GM23338 (cell line): ENCODE results near the gene CACNG6. TPM values are rescaled to one million over a fixed set of nuclear protein-coding genes. Genes with fewer than 3 reads are reported as not detected.

ENCODE experiments used
- ATAC-seq: fragments of 200-7000 bp; cut with Tn5 transposase; 3 replicates; pipeline ENCODE4 v1.9.1; 2020
- DNase-seq: peaks from one replicate; pipeline ENCODE4 v3.0.0-alpha.2; 2015; ENCODE audit warnings: low spot score
- H2AFZ ChIP-seq: fragments of 200-600 bp; sonication (generic); 2 replicates; pipeline ENCODE4 v1.8.0; 2016; ENCODE audit warnings: antibody characterized with exemption, mild to moderate bottlenecking, moderate library complexity
- H3F3A ChIP-seq: fragments of 200-600 bp; sonication (generic); replicated peaks from 2 replicates; pipeline ENCODE4 v1.8.0; 2017; ENCODE audit warnings: antibody characterized with exemption, mixed run types, low read depth
- H3K27ac ChIP-seq: fragments of 200-600 bp; sonication (generic); 2 replicates; pipeline ENCODE4 v1.6.1; 2016; ENCODE audit warnings: low read depth
- H3K27me3 ChIP-seq: fragments of 200-600 bp; sonication (generic); 2 replicates; pipeline ENCODE4 v1.8.0; 2016; ENCODE audit warnings: mild to moderate bottlenecking, mixed run types, moderate library complexity; ENCODE audit not compliant: insufficient read depth
- H3K36me3 ChIP-seq: fragments of 200-600 bp; sonication (generic); 2 replicates; pipeline ENCODE4 v1.8.0; 2016; ENCODE audit warnings: mild to moderate bottlenecking; ENCODE audit not compliant: insufficient read depth
- H3K4me1 ChIP-seq: fragments of 200-600 bp; sonication (generic); 2 replicates; pipeline ENCODE4 v1.8.0; 2016; ENCODE audit warnings: mild to moderate bottlenecking, moderate library complexity; ENCODE audit not compliant: insufficient read depth
- H3K4me2 ChIP-seq: fragments of 200-600 bp; sonication (generic); 2 replicates; pipeline ENCODE4 v1.7.1; 2017; ENCODE audit warnings: mixed run types
- H3K4me3 ChIP-seq: fragments of 200-600 bp; sonication (generic); 2 replicates; pipeline ENCODE4 v1.6.1; 2016; ENCODE audit warnings: mixed run types
- H3K79me2 ChIP-seq: fragments of 200-600 bp; sonication (generic); replicated peaks from 2 replicates; pipeline ENCODE4 v1.8.0; 2017; ENCODE audit warnings: mild to moderate bottlenecking; ENCODE audit not compliant: insufficient read depth
- H3K9me2 ChIP-seq: fragments of 200-600 bp; sonication (generic); 2 replicates; pipeline ENCODE4 v1.8.0; 2017; ENCODE audit not compliant: insufficient read depth
- H4K20me1 ChIP-seq: fragments of 200-600 bp; sonication (generic); replicated peaks from 2 replicates; pipeline ENCODE4 v1.8.0; 2017; ENCODE audit warnings: mild to moderate bottlenecking; ENCODE audit not compliant: insufficient read depth
- H3K27ac Mint-ChIP-seq: 2 replicates; pipeline ENCODE4 v1.8.0; 2020; ENCODE audit warnings: inconsistent platforms, mild to moderate bottlenecking, moderate library complexity, mixed read lengths
- H3K27me3 Mint-ChIP-seq: 3 replicates; pipeline ENCODE4 v1.8.0; 2022; ENCODE audit warnings: low read depth, mild to moderate bottlenecking, moderate library complexity, mixed read lengths, inconsistent platforms; ENCODE audit not compliant: insufficient read depth, poor library complexity
- H3K36me3 Mint-ChIP-seq: 3 replicates; pipeline ENCODE4 v1.8.0; 2021; ENCODE audit warnings: low read depth, mild to moderate bottlenecking, inconsistent platforms, moderate library complexity, mixed read lengths
- H3K4me1 Mint-ChIP-seq: 3 replicates; pipeline ENCODE4 v1.8.0; 2020; ENCODE audit warnings: mild to moderate bottlenecking, inconsistent platforms, mixed read lengths
- H3K4me3 Mint-ChIP-seq: 3 replicates; pipeline ENCODE4 v1.8.0; 2021; ENCODE audit warnings: moderate library complexity, mild to moderate bottlenecking, inconsistent platforms, mixed read lengths
- H3K9me3 Mint-ChIP-seq: 3 replicates; pipeline ENCODE4 v1.8.0; 2020; ENCODE audit warnings: moderate library complexity, mild to moderate bottlenecking, inconsistent platforms, mixed read lengths
- CREB1 ChIP-seq: fragments of 250-450 bp; sonication (Bioruptor Pico); IDR thresholded peaks from 2 replicates; pipeline ENCODE4 v1.5.0; 2020; ENCODE audit warnings: low read depth, mild to moderate bottlenecking, moderate library complexity
- CTCF ChIP-seq, 2 experiments: fragments of 200-600 bp in 1 of 2; sonication (generic) in 1 of 2; conservative IDR thresholded peaks; 2 replicates each; pipeline versions ENCODE4 v1.5.1 to v1.6.1; 2016 to 2017; ENCODE audit warnings: antibody characterized with exemption in 2 of 2, low read depth in 2 of 2, mild to moderate bottlenecking in 2 of 2, moderate library complexity in 1 of 2
- ETS1 ChIP-seq: IDR thresholded peaks from 2 replicates; pipeline ENCODE4 v1.6.1; 2016; ENCODE audit warnings: antibody characterized with exemption
- EZH2 ChIP-seq: fragments of 200-600 bp; sonication (generic); IDR thresholded peaks from one replicate; pipeline ENCODE4 v1.8.0; 2017; ENCODE audit warnings: antibody characterized with exemption, mild to moderate bottlenecking, low read depth; ENCODE audit not compliant: unreplicated experiment
- EZH2phosphoT487 ChIP-seq: fragments of 200-600 bp; sonication (generic); IDR thresholded peaks from one replicate; pipeline ENCODE4 v1.8.1; 2018; ENCODE audit warnings: antibody characterized with exemption; ENCODE audit not compliant: unreplicated experiment
- JUNB ChIP-seq: IDR thresholded peaks from one replicate; pipeline ENCODE4 v1.6.1; 2016; ENCODE audit warnings: antibody characterized with exemption; ENCODE audit not compliant: unreplicated experiment
- NANOG ChIP-seq: IDR thresholded peaks from 2 replicates; pipeline ENCODE4 v1.6.1; 2016; ENCODE audit warnings: antibody characterized with exemption, borderline replicate concordance
- ZNF114 ChIP-seq: fragments of 250-450 bp; sonication (Bioruptor Pico); IDR thresholded peaks from 2 replicates; pipeline ENCODE4 v1.5.0; 2020; ENCODE audit warnings: mild to moderate bottlenecking, moderate library complexity
- ZNF331 ChIP-seq: fragments of 250-450 bp; sonication (Bioruptor Pico); IDR thresholded peaks from 2 replicates; pipeline ENCODE4 v1.5.0; 2020; ENCODE audit warnings: low read depth, mild to moderate bottlenecking, moderate library complexity
- ZNF462 ChIP-seq: fragments of 250-450 bp; sonication (Bioruptor Pico); IDR thresholded peaks from 2 replicates; pipeline ENCODE4 v1.5.0; 2020; ENCODE audit warnings: mild to moderate bottlenecking, moderate library complexity
- polyA plus RNA-seq: library from polyadenylated mRNA; unstranded; fragments of >200 nt; fragmentation: Nextera tagmentation; extraction: Ambion mirVana; gene quantifications from 2 replicates; pipeline ENCODE4 v1.2.1, GENCODE V29; 2016
- total RNA-seq: library from RNA; depleted of rRNA; stranded (reverse); fragments of >200 nt; shearing (Covaris generic); gene quantifications from 2 replicates; pipeline ENCODE4 v1.2.3, GENCODE V29; 2014

The CACNG6 gene
- total and polyA plus RNA-seq, 2 experiments from 2014 or later = 0.38 to 1.5 TPM

GRCh38 chr19:53992211-53992610 is 774 bp downstream of the CACNG6 start (continued):
- TF ChIP-seq ETS1 = no peak
- no peak for TF ChIP-seq CTCF (conservative IDR thresholded peaks at IDR 0.05; ENCODE audit: low read depth in 2 of 2)
- no peak for TF ChIP-seq NANOG
- TF ChIP-seq EZH2phosphoT487 = no peak

GRCh38 chr19:53992815-53993214 is 1.4 kb downstream of the CACNG6 start:
- Histone ChIP-seq H3K79me2 (no peaks in the 10 kb centered on the region), H3K36me3 (no peaks in the 10 kb centered on the region), H4K20me1 (no peaks in the 10 kb centered on the region), H3K4me3 (no peak overlapping the region), H3K4me2 (no peak overlapping the region), H3K4me1 (peaks cover 12% of the 10 kb centered on the region), H3K9me2 (no peaks in the 10 kb centered on the region), H3K27me3 (peaks cover 76% of the 10 kb centered on the region), H3F3A (peaks cover 4% of the 10 kb centered on the region; the same call in 1 of the 2 replicates), H2AFZ (no peak overlapping the region), H3K27ac (no peak overlapping the region)
- no peak overlapping the region for H3K27ac Mint-ChIP-seq
- H3K36me3 Mint-ChIP-seq = no peaks in the 10 kb centered on the region; the same call in 2 of the 3 replicates
- DNase-seq (no peak), ATAC-seq (no peak)
- peaks cover 19% of the 10 kb centered on the region for H3K4me1 Mint-ChIP-seq
- no peak overlapping the region for H3K4me3 Mint-ChIP-seq
- H3K9me3 Mint-ChIP-seq = no peaks in the 10 kb centered on the region
- peaks cover 50% of the 10 kb centered on the region for H3K27me3 Mint-ChIP-seq
- no peak for TF ChIP-seq CTCF (conservative IDR thresholded peaks at IDR 0.05; ENCODE audit: low read depth in 2 of 2)
- no peak for TF ChIP-seq ZNF331
- TF ChIP-seq ZNF462 (CRISPR knock-in tag) = no peak
- TF ChIP-seq JUNB = no peak
- no peak for TF ChIP-seq ZNF114 (CRISPR knock-in tag)
- TF ChIP-seq NANOG = no peak
- TF ChIP-seq EZH2phosphoT487 = no peak
- no peak for TF ChIP-seq EZH2
- no peak for TF ChIP-seq CREB1 (CRISPR knock-in tag)
